Astrocyte of the spinal cord (primary cell): Measurements from ENCODE around the gene OTOG.

ENCODE experiments used
- DNase-seq: peaks from one replicate; pipeline ENCODE4 v3.0.0; 2011; ENCODE audit warnings: low read depth, low spot score
- H3K4me3 ChIP-seq: 2 replicates; pipeline ENCODE4 v1.5.1; 2011; ENCODE audit warnings: low read depth, mild to moderate bottlenecking, low read length, moderate library complexity
- in situ Hi-C: cut with HindIII; loops from 2 replicates; pipeline ENCODE4 v1.10.0; 2017; ENCODE audit warnings: low sequenced_read_pairs
- TF ChIP-seq, protein P1 (sequence below): IDR thresholded peaks from 2 replicates; pipeline ENCODE4 v1.5.1; 2012; ENCODE audit warnings: low read depth, mild to moderate bottlenecking, low read length, inconsistent platforms

OTOG gene

GRCh38 chr11:17642370-17642769 lies 95.3 kb downstream of the OTOG start:
- DNase-seq = no peak
- in situ Hi-C loops = no loop called here
- TF ChIP-seq, protein P1, sequence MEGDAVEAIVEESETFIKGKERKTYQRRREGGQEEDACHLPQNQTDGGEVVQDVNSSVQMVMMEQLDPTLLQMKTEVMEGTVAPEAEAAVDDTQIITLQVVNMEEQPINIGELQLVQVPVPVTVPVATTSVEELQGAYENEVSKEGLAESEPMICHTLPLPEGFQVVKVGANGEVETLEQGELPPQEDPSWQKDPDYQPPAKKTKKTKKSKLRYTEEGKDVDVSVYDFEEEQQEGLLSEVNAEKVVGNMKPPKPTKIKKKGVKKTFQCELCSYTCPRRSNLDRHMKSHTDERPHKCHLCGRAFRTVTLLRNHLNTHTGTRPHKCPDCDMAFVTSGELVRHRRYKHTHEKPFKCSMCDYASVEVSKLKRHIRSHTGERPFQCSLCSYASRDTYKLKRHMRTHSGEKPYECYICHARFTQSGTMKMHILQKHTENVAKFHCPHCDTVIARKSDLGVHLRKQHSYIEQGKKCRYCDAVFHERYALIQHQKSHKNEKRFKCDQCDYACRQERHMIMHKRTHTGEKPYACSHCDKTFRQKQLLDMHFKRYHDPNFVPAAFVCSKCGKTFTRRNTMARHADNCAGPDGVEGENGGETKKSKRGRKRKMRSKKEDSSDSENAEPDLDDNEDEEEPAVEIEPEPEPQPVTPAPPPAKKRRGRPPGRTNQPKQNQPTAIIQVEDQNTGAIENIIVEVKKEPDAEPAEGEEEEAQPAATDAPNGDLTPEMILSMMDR = no peak
- no peak overlapping the region for H3K4me3 ChIP-seq

DNA sequence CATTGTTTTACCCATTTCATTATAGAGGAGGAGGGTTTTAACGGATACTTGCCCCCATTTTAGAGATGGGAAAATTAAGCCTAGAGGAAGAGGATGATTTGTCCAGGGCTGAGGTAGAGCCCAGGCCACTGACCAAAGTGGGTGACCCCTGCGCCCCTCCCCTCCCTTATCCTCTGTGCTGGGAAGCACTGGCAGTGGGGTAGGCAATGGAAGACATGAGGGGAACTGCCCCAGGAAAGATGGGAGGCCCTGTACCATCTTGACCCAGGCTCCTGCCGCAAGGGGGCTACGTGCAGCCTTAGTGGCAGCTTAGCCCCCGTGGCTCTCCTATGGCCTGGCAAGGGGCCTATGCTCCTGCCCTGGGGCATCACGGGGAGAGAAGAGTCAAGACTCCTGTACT lies 95.9 kb downstream of the OTOG start:
- in situ Hi-C loops = no loop called here
- H3K4me3 ChIP-seq = no peak overlapping the region
- TF ChIP-seq, protein P1 = no peak
- no peak for DNase-seq

- H3K4me3 ChIP-seq = no peak overlapping the region
- TF ChIP-seq, protein P1 = no peak
- in situ Hi-C loops = no loop called here
- no peak for DNase-seq
Observed at GRCh38 chr11:17643506-17644405, 96.7 kb downstream of the OTOG start.

DNA sequence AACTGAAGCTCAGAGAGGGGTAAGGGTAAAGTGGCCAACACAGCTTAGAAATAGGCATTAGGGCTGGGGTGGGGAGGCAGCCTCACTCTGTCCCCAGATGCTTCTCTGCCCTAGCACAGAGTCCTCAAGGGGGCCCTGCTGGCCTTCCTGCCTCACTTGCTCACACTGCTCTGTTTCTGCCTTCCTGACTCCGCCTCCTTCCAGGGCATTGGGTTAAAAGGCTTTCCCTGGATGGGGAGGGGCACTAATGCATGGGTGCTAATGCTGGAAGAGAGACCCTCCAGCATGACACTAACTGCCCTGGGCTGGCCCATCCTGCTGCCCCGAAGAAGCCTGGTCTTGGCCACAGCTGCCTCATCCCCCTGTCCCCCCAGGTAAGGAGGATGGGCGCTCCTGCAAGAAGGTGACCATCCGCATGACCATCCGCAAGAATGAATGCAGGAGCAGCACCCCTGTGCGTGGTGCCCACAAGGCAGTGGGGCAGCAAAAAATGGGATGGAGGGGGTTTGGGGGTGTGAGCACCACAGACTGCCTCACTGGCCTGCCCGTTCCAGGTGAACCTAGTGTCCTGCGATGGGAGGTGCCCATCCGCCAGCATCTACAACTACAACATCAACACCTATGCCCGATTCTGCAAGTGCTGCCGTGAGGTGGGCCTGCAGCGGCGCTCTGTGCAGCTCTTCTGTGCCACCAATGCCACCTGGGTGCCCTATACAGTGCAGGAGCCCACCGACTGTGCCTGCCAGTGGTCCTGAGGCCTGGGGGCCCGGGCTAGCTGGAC lies 98.3 kb downstream of the OTOG start:
- no peak overlapping the region for H3K4me3 ChIP-seq
- no peak for DNase-seq
- in situ Hi-C loops = no loop called here
- TF ChIP-seq, protein P1 = no peak

DNA sequence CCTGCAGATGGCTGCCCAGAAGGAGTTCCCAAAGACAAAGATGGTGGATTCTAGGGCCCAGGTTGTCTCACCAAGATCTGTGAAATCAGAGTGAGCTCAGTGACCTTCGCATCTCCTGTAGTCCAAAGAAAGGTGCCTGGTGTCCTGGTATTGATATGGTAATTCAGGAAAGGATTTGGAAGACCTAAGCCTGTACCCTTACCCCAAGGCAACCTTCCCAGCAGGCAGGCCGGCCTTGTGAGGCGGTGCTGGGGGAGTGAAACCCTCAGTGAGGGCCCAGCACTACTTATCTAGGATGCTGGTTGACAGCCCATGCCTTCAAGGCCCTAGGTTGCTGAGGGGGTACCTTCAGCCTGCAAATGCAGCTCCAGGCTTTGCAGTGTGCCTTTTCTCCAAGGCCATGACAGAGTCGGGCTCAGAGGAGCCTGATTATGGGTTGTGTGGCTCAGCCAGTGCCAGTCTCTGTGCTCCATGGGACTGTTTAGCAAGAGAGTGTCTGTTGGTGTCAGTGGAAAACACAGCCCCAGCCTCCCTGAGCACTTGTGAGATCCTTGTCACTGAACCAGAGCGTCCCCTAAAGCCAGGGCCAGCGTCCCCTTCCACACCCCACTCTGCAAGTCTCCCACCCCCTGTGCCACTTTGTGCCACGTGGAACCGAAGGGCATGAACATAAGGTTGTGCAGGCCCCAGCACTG lies 99.5 kb downstream of the OTOG start:
- TF ChIP-seq, protein P1 = no peak
- in situ Hi-C loops = no loop called here
- no peak overlapping the region for H3K4me3 ChIP-seq
- DNase-seq = no peak

DNA sequence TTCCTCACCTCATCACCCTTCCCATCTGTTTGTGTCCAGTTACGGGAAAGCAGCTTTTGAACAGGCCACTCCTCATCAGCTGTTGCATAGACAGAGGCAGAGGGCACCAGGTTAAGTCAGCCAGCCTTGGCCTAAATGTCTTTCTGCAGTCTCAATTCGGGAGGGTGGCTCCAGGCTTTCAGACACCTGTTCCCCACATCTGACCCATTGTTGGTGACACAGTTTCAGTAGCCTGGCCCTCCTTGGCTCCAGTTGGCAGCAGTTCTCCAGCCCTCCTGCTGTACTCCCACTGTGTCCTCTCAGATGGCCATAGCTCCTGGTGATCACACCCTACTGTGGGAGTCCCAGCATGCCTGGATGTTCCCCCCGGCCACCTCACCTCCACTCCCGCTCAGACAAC lies 101.5 kb downstream of the OTOG start:
- in situ Hi-C loops = no loop called here
- no peak for DNase-seq
- H3K4me3 ChIP-seq = no peak overlapping the region
- TF ChIP-seq, protein P1 = no peak
